NT2/D1 (cell line): ENCODE data around the gene IFIT1B.
"Not testable (repeated sequence)": the region's sequence is repeated elsewhere in the genome, so short reads cannot be mapped to it uniquely, and the experiment has no call there.

Experiments used
- DNase-seq: peaks from one replicate; pipeline ENCODE4 v3.0.0-alpha.2; 2011; ENCODE audit warnings: low read depth, low spot score
- H3K27me3 ChIP-seq: 2 replicates; pipeline ENCODE4 v1.6.0; 2011; ENCODE audit warnings: mild to moderate bottlenecking; ENCODE audit not compliant: insufficient read length, insufficient read depth
- H3K36me3 ChIP-seq: 2 replicates; pipeline ENCODE4 v1.6.1; 2011; ENCODE audit warnings: mild to moderate bottlenecking, low read length, mixed read lengths; ENCODE audit not compliant: insufficient read depth, insufficient read length
- H3K4me1 ChIP-seq: 2 replicates; pipeline ENCODE4 v1.5.1; 2011; ENCODE audit not compliant: insufficient read depth, insufficient read length
- H3K4me3 ChIP-seq: 2 replicates; pipeline ENCODE4 v1.5.1; 2011; ENCODE audit warnings: low read depth; ENCODE audit not compliant: insufficient read length
- H3K9ac ChIP-seq: 2 replicates; pipeline ENCODE4 v1.6.0; 2011; ENCODE audit warnings: low read depth; ENCODE audit not compliant: insufficient read length
- H3K9me3 ChIP-seq: 2 replicates; pipeline ENCODE4 v1.5.1; 2011; ENCODE audit warnings: mild to moderate bottlenecking, low read length; ENCODE audit not compliant: insufficient read depth
- SUZ12 ChIP-seq: IDR thresholded peaks from 2 replicates; pipeline ENCODE4 v1.6.1; 2011; ENCODE audit not compliant: insufficient read length, insufficient read depth; ENCODE audit errors: extremely low read depth
- YY1 ChIP-seq: IDR thresholded peaks from 2 replicates; pipeline ENCODE4 v1.6.1; 2011; ENCODE audit not compliant: insufficient read length, insufficient read depth
- ZNF274 ChIP-seq: IDR thresholded peaks from 2 replicates; pipeline ENCODE4 v1.6.1; 2011; ENCODE audit warnings: mild to moderate bottlenecking, low read depth, low read length

IFIT1B gene

DNA sequence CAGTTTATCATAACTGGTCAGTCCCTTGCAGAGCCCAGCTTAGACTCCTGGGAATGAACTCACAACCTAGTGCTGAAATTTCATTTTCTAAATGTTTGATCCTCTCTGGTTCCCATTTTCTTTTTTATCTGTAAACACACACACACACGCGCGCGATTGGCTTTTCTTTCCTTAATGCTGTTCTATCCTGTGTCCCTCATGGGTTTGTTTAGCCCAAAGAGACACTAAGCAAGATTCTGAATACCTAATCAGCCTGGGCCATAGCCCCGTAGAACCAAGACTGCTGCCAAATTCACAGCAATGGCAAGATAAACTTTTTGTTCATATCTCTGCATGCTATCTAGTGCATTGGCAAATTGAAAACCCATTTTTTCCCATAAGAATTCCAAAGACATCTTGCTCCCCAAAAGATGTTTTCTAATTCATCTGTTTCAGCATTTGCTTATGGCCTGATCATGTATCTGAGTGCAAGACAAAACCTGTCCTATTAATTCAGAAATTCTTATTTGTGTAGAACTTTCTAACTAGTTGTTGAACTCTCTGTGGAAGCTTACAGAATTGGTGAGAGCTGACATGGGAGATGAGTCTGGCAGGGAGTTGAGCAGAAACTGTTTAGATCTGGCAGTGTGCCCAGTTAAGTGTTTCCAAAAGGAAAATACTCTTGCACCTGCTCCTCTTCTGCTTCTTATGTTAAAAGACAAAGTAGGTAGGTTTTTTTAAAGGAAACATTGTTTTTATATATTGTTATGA, 12.8 kb downstream of the IFIT1B start:
- Histone ChIP-seq H3K9ac (no peak overlapping the region), H3K4me3 (no peak overlapping the region), H3K27me3 (no peaks in the 10 kb centered on the region), H3K4me1 (no peaks in the 10 kb centered on the region), H3K9me3 (no peaks in the 10 kb centered on the region), H3K36me3 (no peaks in the 10 kb centered on the region)
- TF ChIP-seq ZNF274 (no peak), SUZ12 (no peak), YY1 (no peak)
- no peak for DNase-seq

GRCh38 chr10:89391226-89391576, 13.3 kb downstream of the IFIT1B start:
- H3K9ac ChIP-seq, H3K9me3 ChIP-seq, H3K36me3 ChIP-seq, H3K27me3 ChIP-seq, H3K4me3 ChIP-seq, H3K4me1 ChIP-seq, DNase-seq: not testable (repeated sequence)

DNA sequence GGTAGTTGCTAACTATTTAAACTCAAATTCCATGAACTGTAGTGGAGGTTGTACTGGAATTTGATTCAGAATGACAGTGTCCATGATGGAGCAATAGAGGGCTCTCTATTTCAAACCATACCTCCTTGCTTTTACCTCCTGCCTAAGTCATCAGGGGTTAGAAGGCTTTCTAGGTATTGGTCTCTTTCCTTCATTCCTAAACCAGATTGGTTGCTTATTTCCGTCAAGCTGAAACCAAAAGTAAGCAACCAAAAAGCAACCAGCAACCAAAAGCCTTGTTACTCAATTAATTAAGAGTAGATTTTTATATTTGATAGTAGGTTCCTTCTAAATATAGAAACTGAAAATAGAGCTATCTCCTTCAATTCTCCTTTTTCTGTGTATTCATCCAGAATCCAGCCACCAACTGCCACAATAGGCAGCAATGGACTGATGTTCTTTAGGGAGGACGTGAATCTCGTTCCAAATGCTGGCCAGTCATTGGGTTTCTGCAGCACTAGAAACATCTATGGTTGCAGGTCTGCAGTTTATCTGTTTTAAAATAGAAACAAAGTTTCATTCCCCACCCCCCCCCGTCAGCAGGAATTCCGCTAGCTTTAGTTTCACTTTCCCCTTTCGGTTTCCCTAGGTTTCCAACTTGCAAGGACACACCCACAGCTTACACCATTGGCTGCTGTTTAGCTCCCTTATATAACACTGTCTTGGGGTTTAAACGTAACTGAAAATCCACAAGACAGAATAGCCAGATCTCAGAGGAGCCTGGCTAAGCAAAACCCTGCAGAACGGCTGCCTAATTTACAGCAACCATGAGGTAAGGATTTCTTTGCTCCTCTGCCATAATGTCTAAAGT, 14.3 kb downstream of the IFIT1B start, which contains the start of gene IFIT1:
Gene IFIT1 (plus strand): TSS at position 717 of the 850 bp plus-strand sequence. CDS start 90 bp downstream, at position 807.
- no peaks in the 10 kb centered on the region for H3K36me3 ChIP-seq
- TF ChIP-seq YY1 = no peak
- no peak for TF ChIP-seq ZNF274
- TF ChIP-seq SUZ12 = no peak
- no peak within 1 kb of the TSS for H3K4me3 ChIP-seq
- H3K27me3 ChIP-seq = no peaks in the 10 kb centered on the region
- H3K9ac ChIP-seq = no peak within 1 kb of the TSS
- no peaks in the 10 kb centered on the region for H3K4me1 ChIP-seq
- no peaks in the 10 kb centered on the region for H3K9me3 ChIP-seq
- no peak for DNase-seq

- H3K36me3 ChIP-seq = no peaks in the 10 kb centered on the region
- no peak overlapping the region for H3K9ac ChIP-seq
- TF ChIP-seq ZNF274 (no peak), YY1 (no peak), SUZ12 (no peak)
- no peak overlapping the region for H3K4me3 ChIP-seq
- no peak for DNase-seq
- no peaks in the 10 kb centered on the region for H3K4me1 ChIP-seq
- H3K9me3 ChIP-seq = no peaks in the 10 kb centered on the region
- H3K27me3 ChIP-seq = no peaks in the 10 kb centered on the region
These were observed 15.1 kb downstream of the IFIT1B start for GRCh38 chr10:89392974-89393373.

DNA sequence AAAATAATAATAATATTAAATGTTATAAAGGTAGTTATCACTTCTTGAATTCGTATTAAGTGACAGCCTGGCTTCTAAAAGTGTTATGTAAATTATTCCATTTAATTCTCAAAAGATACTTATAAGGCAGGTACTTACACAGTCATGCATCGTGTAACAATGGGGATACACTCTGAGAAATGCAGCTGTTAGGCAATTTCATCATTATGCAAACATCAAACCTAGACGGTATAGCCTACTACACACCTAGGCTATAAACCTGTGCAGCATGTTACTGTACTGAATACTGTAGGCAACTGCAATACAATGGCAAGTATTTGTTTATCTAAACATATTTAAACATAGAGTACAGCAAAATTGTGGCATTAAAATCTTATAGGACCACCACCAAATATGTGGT, 16.0 kb downstream of the IFIT1B start:
- Histone ChIP-seq H3K27me3 (no peaks in the 10 kb centered on the region), H3K36me3 (no peaks in the 10 kb centered on the region), H3K9me3 (no peaks in the 10 kb centered on the region), H3K4me3 (no peak overlapping the region), H3K9ac (no peak overlapping the region), H3K4me1 (no peaks in the 10 kb centered on the region)
- no peak for TF ChIP-seq ZNF274
- TF ChIP-seq YY1 = no peak
- TF ChIP-seq SUZ12 = no peak
- no peak for DNase-seq

GRCh38 chr10:89395141-89395540, 17.3 kb downstream of the IFIT1B start:
- no peak overlapping the region for H3K4me3 ChIP-seq
- H3K36me3 ChIP-seq = no peaks in the 10 kb centered on the region

GRCh38 chr10:89398003-89398749, 20.3 kb downstream of the IFIT1B start:
- H3K36me3 ChIP-seq = no peaks in the 10 kb centered on the region
- no peak for TF ChIP-seq SUZ12
- H3K27me3 ChIP-seq = no peaks in the 10 kb centered on the region
- no peak overlapping the region for H3K4me3 ChIP-seq
- H3K4me1 ChIP-seq = no peaks in the 10 kb centered on the region
- DNase-seq = no peak
- H3K9ac ChIP-seq = no peak overlapping the region
- no peaks in the 10 kb centered on the region for H3K9me3 ChIP-seq

More at GRCh38 chr10:89395141-89395540, 17.3 kb downstream of the IFIT1B start:
- H3K27me3 ChIP-seq = no peaks in the 10 kb centered on the region
- no peaks in the 10 kb centered on the region for H3K9me3 ChIP-seq
- no peak for DNase-seq
- TF ChIP-seq YY1 (no peak), SUZ12 (no peak), ZNF274 (no peak)
- H3K4me1 ChIP-seq = no peaks in the 10 kb centered on the region
- no peak overlapping the region for H3K9ac ChIP-seq
